ENCODE results near the gene B3GNT5. TPM values are rescaled to one million over a fixed set of nuclear protein-coding genes. Genes with fewer than 3 reads are reported as not detected.
A peak's percentile ranks its signal among the peaks of the same experiment; 100 is the strongest.
"Not testable (repeated sequence)": the region's sequence is repeated elsewhere in the genome, so short reads cannot be mapped to it uniquely, and the experiment has no call there.

B3GNT5 gene
- total RNA-seq, 3 donors from 2014 or later = 33.7 to 80.1 (median 71.2) TPM

- H3K4me1 ChIP-seq (ENCODE audit: low read depth) = no peaks in the 10 kb centered on the region
- no peak for DNase-seq
- peak; percentile 21 for ATAC-seq
These were observed 30.3 kb upstream of the B3GNT5 start for GRCh38 chr3:183222631-183223235.

GRCh38 chr3:183224180-183224970 is 28.7 kb upstream of the B3GNT5 start:
- ATAC-seq = peak; percentile 29
- no peak for DNase-seq
- intact Hi-C loops (cut with DNase I, micrococcal nuclease) = no loop called here
- Histone ChIP-seq H3K4me3 (no peak overlapping the region), H3K36me3 (ENCODE audit: low read depth) (no peaks in the 10 kb centered on the region), H3K4me1 (ENCODE audit: low read depth) (no peaks in the 10 kb centered on the region), H3K9me3 (no peaks in the 10 kb centered on the region)
- no peak for TF ChIP-seq CTCF (IDR thresholded peaks at IDR 0.05)

More at GRCh38 chr3:183222631-183223235, 30.3 kb upstream of the B3GNT5 start:
- no peaks in the 10 kb centered on the region for H3K9me3 ChIP-seq
- TF ChIP-seq CTCF (IDR thresholded peaks at IDR 0.05) = no peak
- H3K4me3 ChIP-seq = no peak overlapping the region
- intact Hi-C loops (cut with DNase I, micrococcal nuclease) = no loop called here
- H3K36me3 ChIP-seq (ENCODE audit: low read depth) = no peaks in the 10 kb centered on the region

- Histone ChIP-seq H3K4me3 (no peak overlapping the region), H3K36me3 (ENCODE audit: low read depth) (no peaks in the 10 kb centered on the region), H3K9me3 (no peaks in the 10 kb centered on the region), H3K4me1 (ENCODE audit: low read depth) (no peaks in the 10 kb centered on the region)
- no peak for DNase-seq
- peak; percentile 81 for ATAC-seq
- no peak for TF ChIP-seq CTCF (IDR thresholded peaks at IDR 0.05)
- intact Hi-C loops (cut with DNase I, micrococcal nuclease) = no loop called here
These were observed 26.6 kb upstream of the B3GNT5 start for GRCh38 chr3:183226333-183226890.

- Histone ChIP-seq H3K4me1 (ENCODE audit: low read depth) (no peaks in the 10 kb centered on the region), H3K4me3 (no peak overlapping the region), H3K9me3 (no peaks in the 10 kb centered on the region), H3K36me3 (ENCODE audit: low read depth) (no peaks in the 10 kb centered on the region)
- no peak for TF ChIP-seq CTCF (IDR thresholded peaks at IDR 0.05)
- DNase-seq (no peak), ATAC-seq (no peak)
- intact Hi-C loops (cut with DNase I, micrococcal nuclease) = no loop called here
These were observed 25.5 kb upstream of the B3GNT5 start for GRCh38 chr3:183227586-183227985.

- ATAC-seq (no peak), DNase-seq (no peak)
- Histone ChIP-seq H3K4me3 (no peak overlapping the region), H3K36me3 (ENCODE audit: low read depth) (no peaks in the 10 kb centered on the region), H3K9me3 (no peaks in the 10 kb centered on the region), H3K4me1 (ENCODE audit: low read depth) (no peaks in the 10 kb centered on the region)
- intact Hi-C loops (cut with DNase I, micrococcal nuclease) = no loop called here
- no peak for TF ChIP-seq CTCF (IDR thresholded peaks at IDR 0.05)
These were observed 23.9 kb upstream of the B3GNT5 start for GRCh38 chr3:183229178-183229577.

- DNase-seq; ATAC-seq; H3K4me3 ChIP-seq; intact Hi-C loops (cut with DNase I, micrococcal nuclease); H3K4me1 ChIP-seq (ENCODE audit: low read depth); H3K36me3 ChIP-seq (ENCODE audit: low read depth); H3K9me3 ChIP-seq: not testable (repeated sequence)
These were observed 22.8 kb upstream of the B3GNT5 start for GRCh38 chr3:183230251-183230650.

Measured in mucosa of descending colon (tissue), 3 donors.